Pulmonary artery endothelial cell (primary cell): Measurements from ENCODE around the gene SLC9A3. TPM values are rescaled to one million over a fixed set of nuclear protein-coding genes. Genes with fewer than 3 reads are reported as not detected.

Experiments
- DNase-seq: peaks from one replicate; pipeline ENCODE4 v3.0.0-alpha.2; 2011; ENCODE audit warnings: low read depth, low spot score
- total RNA-seq: library from RNA; depleted of rRNA; stranded (reverse); fragments of >200 nt; gene quantifications from 2 replicates; pipeline ENCODE4 v1.2.3, GENCODE V29; 2014

The SLC9A3 gene
- total RNA-seq, 1 donor from 2014 or later, result 0.92 TPM

GRCh38 chr5:463952-464351 lies 60.3 kb downstream of the SLC9A3 start:
- no peak for DNase-seq

DNA sequence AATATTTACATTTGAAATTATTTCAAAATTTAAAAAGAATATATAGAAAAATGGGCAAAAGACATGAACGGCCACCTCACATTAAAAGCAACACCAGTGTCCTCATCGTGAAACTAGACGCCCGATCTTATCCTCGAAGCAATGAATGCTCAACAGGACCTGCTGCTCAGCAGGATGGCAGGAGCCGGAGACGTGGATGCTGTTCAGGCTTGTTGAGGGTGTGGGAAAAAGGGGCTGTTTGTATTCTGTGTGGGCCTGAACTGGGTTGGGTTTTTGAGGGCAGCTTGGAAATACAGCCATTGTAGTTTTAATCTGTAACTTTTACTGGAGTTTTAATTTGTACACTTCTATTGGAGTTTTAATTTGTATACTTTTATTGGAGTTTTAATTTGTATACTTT lies 60.9 kb downstream of the SLC9A3 start:
- no peak for DNase-seq

DNA sequence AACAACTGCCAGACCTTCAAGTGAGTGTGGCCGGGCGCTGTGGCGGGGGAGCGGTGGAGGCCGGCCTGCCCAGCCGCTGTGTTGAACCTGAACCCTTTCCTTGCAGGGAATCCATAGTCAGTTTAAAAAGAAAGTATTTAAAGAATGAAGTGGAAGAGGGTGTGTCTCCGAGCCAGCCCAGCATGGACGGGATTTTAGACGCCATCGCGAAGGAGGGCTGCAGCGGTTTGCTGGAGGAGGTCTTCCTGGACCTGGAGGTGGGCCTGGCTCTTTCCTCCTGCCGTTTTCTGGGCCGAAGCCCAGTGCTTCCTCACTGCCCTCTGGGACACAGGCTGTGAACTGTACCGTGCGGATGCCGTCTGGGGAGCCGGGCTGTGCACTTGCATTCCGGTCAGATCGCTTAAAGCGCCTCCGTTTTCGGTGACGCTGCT lies 62.2 kb downstream of the SLC9A3 start:
- DNase-seq, result no peak

- no peak for DNase-seq
Observed at GRCh38 chr5:460273-460625, 64.0 kb downstream of the SLC9A3 start.

GRCh38 chr5:459562-460272 lies 64.5 kb downstream of the SLC9A3 start:
- no peak for DNase-seq

GRCh38 chr5:458547-459353 lies 65.5 kb downstream of the SLC9A3 start:
- no peak for DNase-seq

GRCh38 chr5:457195-457961 lies 66.9 kb downstream of the SLC9A3 start:
- no peak for DNase-seq

DNA sequence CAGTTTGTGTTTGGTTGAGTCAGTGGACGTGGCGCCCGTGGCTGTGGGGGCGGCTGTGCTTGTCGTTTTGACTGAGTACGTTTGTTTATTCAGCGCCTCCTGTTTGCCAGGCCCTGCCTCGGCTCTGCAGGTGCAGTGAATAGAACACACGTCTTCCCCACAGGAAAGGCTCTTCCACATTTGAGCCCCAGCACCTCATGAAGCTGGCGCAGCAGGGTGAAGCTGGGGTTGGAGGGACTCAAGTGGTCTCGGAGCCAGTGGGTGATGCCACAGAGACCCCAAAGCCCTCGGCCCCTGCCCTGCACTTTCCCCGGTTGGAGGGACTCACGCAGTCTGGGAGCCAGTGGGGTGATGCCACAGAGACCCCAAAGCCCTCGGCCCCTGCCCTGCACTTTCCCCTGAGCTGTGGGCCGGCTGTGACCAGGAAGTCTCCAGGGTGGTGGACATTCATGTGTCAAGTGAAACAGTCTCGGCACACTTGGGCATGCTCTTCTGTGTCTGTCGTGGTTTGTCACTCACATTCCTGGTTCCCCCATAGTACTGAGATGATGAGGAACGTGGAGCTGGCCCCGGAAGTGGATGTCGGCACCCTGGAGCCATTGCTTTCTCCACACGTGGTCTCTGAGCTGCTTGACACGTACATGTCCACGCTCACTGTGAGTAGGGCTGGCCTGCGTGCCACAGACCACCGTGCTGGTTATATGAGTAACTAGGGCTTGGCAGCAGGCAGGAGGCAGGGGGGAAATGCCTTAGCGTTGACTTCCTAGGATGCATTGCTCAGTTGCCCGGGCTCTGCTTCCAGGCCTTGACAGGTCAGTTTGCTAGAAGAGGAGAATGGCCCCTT lies 67.7 kb downstream of the SLC9A3 start:
- no peak for DNase-seq

- DNase-seq, result no peak
Observed at GRCh38 chr5:455806-456205, 68.4 kb downstream of the SLC9A3 start.

DNA sequence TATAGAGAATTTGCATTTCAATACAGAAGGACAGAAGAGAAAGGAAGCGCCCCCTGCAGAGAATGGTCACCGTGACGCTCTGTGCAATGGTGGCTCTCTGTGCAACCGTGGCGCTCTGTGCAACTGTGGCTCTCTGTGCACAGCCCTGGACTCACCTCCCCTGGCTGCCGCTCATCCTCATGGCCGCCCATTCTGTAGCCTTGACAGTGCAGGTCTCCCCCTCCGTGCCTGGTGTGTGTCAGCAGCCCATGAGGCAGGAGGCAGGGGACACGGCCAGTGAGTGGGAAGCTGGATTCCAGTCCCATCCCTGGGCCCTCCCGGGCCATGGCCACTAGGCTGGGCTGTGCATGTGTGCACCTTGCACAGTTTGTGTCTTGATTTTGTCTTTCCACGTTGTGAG lies 69.3 kb downstream of the SLC9A3 start:
- DNase-seq, result no peak

DNA sequence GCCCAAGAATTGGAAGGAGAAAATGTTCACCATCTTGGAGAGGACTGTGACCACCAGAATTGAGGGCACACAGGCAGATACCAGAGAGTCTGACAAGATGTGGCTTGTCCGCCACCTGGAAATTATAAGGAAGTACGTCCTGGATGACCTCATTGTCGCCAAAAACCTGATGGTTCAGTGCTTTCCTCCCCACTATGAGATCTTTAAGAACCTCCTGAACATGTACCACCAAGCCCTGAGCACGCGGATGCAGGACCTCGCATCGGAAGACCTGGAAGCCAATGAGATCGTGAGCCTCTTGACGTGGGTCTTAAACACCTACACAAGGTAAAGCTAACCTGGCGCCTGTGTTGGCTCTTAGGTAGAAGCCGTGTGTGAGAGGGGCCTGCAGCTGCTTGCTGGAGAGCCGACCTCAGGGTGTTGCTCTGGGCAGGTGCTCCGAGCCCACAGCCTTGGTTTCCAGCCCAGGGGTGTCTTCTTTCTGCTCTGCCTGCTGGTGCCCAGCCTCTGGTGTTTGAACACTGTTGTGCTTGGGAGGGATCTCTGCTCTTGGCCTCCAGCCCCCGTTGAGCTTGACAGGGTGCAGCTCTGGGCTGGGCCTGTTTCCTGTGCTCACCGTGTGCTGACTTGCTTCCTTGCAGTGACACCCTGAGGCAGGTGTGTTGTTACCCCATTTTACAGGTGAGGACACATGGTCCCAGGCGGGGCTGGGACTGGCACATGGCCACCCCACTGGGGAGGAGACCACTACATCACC lies 70.3 kb downstream of the SLC9A3 start:
- DNase-seq, result no peak

- DNase-seq, result no peak
Observed at GRCh38 chr5:452978-453710, 71.1 kb downstream of the SLC9A3 start.

GRCh38 chr5:451587-452458 lies 72.4 kb downstream of the SLC9A3 start:
- no peak for DNase-seq

GRCh38 chr5:449151-449550 lies 75.1 kb downstream of the SLC9A3 start:
- DNase-seq, result no peak

DNA sequence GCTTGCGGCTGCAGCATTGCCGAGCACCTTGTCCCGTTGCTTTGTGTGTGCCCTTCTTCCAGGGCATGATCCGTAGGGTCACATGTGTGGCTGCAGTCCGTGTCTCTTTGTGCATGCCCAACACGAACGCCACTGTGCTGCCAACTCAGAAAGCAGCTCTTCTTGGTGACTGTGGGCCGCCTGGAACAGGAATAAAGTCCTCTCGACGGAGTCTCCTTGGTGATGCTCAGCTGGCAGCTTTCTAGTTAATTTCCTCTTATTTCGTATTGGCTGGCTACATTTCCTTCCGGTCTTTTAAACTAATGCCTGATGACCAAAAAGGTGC lies 75.5 kb downstream of the SLC9A3 start:
- DNase-seq, result no peak

DNA sequence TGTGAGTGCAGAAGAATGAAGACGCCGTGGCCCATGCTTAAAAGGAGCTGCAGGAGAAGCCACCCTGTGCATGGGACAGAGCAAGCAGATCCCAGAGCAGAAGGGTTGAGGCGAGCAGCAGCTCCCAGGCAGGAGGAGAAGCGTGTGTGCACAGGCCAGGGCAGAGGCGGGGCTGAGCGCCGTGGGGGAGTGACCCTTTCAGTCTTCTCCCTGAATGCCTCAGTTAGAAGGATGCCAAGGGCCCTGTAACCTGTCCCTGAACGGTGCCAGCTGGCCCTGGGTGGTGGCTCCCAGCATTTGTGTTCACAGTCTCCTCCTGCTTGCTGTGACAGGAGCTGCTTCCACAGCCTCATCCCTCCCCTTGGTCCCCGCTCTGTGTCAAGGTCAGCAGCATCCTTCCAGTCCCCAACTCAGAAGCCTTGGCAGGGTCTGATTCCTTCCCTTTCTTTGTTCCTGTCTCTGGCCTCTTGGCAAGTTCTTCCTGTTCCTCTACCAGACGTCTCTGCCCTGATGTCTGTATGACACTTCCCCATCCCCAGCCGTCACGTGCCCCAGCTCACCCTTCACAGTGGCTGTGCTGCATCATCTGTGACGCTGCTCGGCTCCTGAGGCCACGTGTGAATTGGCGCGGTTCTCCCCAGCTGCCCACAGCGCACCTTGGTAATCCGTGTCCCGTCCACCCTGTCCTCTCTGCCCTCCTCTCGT lies 76.0 kb downstream of the SLC9A3 start:
- DNase-seq, result no peak

DNA sequence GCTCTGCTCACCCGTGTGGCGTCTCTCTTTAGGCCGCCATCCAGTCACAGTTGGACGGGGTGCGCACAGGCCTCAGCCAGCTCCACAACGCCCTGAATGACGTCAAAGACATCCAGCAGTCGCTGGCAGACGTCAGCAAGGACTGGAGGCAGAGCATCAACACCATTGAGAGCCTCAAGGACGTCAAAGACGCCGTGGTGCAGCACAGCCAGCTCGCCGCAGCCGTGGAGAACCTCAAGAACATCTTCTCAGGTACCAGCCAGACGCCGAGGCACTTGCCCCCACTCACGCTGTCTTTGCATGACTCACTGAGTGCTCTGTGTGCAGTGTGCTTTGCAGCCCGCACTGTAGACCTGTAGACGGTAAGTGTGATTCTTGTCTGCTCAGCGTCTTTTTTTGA lies 76.7 kb downstream of the SLC9A3 start:
- no peak for DNase-seq

DNA sequence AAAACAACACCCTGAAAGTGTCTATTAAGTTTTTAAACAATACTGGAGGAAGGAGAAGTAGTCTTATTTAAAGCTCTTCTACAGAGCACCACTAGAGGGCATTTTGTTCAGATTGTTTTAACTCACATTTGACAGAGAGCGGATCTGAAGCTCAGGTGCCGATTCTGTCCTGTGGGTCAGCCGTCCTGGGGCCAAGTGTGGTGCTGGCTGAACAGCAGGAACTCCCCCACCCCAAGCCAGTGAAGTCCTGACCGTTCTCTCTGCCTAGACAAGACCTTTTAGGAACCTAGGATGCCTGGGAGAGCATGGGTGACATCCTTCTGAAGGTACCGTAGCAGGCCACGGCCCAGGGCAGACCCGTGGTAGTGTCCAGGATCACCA lies 77.4 kb downstream of the SLC9A3 start:
- no peak for DNase-seq
